Left kidney (tissue), 2 donors: ENCODE measurements around the gene PCDHB13. TPM values are rescaled to one million over a fixed set of nuclear protein-coding genes. Genes with fewer than 3 reads are reported as not detected.
"Not testable (repeated sequence)": the region's sequence is repeated elsewhere in the genome, so short reads cannot be mapped to it uniquely, and the experiment has no call there.

Experiments
- DNase-seq: peaks from one replicate; pipeline ENCODE4 v3.0.0-alpha.2; 2013
- polyA plus RNA-seq: library from polyadenylated mRNA; unstranded; fragments of 120-200 nt; gene quantifications from one replicate; pipeline ENCODE4 v1.2.1, GENCODE V29; 2013; ENCODE audit not compliant: insufficient read length

The PCDHB13 gene
- polyA plus RNA-seq, 1 donor, result 9.3 TPM

DNA sequence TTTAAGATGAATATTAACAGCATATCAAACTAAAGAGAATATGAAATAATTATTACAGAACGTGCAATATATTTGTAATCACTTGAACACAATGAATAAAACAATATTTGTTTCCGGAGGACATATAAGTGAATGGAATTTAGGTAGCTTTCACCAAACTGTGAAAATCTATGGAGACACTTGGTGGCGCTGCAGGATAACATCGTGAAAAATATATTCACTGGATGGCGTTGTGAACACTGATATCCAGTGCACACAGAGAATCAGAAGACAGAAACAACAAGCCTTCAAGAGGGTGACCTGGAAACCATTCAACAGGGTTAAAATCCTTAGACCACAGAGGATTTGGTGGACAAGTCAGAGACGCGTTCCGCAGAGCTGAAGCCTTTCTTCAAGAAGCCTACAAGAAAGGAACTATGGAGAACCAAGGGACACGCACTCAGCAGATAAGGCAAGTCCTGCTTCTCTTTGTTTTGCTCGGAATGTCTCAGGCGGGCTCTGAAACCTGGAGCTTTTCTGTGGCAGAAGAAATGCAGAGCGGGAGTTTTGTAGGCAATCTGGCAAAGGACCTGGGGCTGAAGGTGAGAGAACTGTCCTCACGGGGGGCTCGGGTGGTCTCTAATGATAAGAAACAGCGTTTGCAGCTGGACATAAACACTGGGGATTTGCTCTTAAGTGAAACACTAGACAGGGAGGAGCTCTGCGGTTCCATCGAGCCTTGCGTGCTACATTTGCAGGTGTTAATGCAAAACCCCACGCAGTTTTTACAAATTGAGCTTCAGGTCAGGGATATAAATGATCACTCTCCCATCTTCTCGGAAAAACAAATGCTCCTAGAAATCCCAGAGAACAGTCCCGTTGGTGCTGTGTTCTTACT is 14.1 kb upstream of the PCDHB13 start, which contains the start of gene PCDHB11:
Gene PCDHB11, plus strand, starts transcription at position 269 of the 877 bp plus-strand sequence. Its CDS starts 148 bp downstream, at position 417.
- DNase-seq, result no peak

DNA sequence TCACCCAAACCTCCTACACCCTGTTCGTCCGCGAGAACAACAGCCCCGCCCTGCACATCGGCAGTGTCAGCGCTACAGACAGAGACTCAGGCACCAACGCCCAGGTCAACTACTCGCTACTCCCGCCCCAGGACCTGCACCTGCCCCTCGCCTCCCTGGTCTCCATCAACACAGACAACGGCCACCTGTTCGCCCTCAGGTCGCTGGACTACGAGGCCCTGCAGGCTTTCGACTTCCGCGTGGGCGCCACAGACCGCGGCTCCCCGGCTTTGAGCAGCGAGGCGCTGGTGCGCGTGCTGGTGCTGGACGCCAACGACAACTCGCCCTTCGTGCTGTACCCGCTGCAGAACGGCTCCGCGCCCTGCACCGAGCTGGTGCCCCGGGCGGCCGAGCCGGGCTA is 12.6 kb upstream of the PCDHB13 start:
- DNase-seq, result not testable (repeated sequence)

DNA sequence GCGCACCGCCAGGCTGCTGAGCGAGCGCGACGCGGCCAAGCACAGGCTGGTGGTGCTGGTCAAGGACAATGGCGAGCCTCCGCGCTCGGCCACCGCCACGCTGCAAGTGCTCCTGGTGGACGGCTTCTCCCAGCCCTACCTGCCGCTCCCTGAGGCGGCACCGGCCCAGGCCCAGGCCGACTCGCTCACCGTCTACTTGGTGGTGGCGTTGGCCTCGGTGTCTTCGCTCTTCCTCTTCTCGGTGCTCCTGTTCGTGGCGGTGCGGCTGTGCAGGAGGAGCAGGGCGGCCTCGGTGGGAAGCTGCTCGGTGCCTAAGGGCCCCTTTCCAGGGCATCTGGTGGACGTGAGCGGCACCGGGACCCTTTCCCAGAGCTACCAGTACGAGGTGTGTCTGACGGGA is 12.1 kb upstream of the PCDHB13 start:
- not testable (repeated sequence) for DNase-seq

DNA sequence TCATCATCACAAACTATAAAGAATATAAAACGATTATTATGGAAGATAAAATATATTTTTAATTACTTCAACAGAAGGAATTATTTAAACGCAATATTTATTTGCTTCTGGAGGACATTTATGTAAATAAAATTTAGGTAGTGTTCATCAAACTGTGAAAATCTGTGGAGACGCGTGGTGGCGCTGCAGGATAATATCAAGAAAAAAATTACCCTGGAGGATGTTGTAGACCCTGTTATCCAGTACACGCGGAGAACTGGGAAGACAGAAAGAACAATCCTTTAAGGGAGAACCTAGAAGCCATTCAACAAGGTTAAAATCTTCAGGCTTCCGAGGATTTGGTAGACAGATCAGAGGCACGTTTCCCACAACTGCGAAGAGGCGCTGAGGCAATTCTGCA is 5.2 kb upstream of the PCDHB13 start, which contains the start of gene PCDHB12:
Gene PCDHB12, plus strand, starts transcription at position 242 of the 400 bp plus-strand sequence. CDS start 189 bp downstream, outside the sequence.
- no peak for DNase-seq

DNA sequence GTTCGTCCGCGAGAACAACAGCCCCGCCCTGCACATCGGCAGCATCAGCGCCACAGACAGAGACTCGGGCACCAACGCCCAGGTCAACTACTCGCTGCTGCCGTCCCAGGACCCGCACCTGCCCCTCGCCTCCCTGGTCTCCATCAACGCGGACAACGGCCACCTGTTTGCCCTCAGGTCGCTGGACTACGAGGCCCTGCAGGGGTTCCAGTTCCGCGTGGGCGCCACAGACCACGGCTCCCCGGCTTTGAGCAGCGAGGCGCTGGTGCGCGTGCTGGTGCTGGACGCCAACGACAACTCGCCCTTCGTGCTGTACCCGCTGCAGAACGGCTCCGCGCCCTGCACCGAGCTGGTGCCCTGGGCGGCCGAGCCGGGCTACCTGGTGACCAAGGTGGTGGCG is 3.4 kb upstream of the PCDHB13 start:
- DNase-seq, result not testable (repeated sequence)

DNA sequence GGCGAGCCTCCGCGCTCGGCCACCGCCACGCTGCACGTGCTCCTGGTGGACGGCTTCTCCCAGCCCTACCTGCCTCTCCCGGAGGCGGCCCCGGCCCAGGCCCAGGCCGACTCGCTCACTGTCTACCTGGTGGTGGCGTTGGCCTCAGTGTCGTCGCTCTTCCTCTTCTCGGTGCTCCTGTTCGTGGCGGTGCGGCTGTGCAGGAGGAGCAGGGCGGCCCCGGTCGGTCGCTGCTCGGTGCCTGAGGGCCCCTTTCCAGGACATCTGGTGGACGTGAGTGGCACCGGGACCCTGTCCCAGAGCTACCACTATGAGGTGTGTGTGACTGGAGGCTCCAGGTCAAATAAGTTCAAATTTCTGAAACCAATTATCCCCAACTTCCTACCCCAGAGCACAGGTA is 2.9 kb upstream of the PCDHB13 start:
- not testable (repeated sequence) for DNase-seq

DNA sequence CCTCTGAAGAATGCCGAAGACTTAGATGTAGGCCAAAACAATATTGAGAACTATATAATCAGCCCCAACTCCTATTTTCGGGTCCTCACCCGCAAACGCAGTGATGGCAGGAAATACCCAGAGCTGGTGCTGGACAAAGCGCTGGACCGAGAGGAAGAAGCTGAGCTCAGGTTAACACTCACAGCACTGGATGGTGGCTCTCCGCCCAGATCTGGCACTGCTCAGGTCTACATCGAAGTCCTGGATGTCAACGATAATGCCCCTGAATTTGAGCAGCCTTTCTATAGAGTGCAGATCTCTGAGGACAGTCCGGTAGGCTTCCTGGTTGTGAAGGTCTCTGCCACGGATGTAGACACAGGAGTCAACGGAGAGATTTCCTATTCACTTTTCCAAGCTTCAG is 864 bp downstream of the PCDHB13 start:
- not testable (repeated sequence) for DNase-seq

DNA sequence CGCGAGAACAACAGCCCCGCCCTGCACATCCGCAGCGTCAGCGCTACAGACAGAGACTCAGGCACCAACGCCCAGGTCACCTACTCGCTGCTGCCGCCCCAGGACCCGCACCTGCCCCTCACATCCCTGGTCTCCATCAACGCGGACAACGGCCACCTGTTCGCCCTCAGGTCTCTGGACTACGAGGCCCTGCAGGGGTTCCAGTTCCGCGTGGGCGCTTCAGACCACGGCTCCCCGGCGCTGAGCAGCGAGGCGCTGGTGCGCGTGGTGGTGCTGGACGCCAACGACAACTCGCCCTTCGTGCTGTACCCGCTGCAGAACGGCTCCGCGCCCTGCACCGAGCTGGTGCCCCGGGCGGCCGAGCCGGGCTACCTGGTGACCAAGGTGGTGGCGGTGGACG is 1.8 kb downstream of the PCDHB13 start:
- DNase-seq, result not testable (repeated sequence)

DNA sequence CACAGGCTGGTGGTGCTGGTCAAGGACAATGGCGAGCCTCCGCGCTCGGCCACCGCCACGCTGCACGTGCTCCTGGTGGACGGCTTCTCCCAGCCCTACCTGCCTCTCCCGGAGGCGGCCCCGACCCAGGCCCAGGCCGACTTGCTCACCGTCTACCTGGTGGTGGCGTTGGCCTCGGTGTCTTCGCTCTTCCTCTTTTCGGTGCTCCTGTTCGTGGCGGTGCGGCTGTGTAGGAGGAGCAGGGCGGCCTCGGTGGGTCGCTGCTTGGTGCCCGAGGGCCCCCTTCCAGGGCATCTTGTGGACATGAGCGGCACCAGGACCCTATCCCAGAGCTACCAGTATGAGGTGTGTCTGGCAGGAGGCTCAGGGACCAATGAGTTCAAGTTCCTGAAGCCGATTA is 2.3 kb downstream of the PCDHB13 start:
- DNase-seq, result not testable (repeated sequence)

DNA sequence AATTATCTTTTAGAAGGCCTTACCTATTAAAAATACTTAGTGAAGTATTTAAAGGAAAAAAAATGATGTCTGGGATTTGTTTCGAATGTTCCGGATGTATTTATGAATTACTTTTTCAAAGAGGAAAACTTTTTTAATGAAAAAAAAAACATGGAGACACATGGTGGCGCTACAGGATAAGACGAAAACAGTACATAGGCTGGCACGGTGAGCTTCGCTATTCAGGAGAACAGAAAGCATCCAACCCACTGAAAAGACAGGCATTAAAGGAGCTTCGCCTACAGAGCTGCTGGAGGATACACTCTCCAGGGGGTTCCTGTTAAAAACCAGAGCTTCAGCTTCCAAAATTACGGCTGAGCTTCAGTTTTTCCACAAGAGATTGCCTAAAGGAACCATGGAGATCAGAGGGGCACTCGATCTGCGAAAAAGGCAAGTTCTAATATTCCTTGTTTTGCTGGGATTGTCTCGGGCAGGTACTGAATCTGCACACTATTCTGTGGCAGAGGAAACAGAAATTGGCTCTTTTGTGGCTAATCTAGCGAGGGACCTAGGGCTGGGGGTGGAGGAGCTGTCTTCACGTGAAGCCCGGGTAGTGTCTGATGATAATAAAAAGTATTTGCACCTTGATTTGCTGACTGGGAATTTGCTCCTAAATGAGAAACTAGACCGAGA is 9.5 kb downstream of the PCDHB13 start, which contains the start of gene PCDHB14:
Gene PCDHB14, plus strand, starts transcription at position 232 of the 672 bp plus-strand sequence. Its CDS starts 163 bp downstream, at position 395.
- DNase-seq, result peak; percentile 15

DNA sequence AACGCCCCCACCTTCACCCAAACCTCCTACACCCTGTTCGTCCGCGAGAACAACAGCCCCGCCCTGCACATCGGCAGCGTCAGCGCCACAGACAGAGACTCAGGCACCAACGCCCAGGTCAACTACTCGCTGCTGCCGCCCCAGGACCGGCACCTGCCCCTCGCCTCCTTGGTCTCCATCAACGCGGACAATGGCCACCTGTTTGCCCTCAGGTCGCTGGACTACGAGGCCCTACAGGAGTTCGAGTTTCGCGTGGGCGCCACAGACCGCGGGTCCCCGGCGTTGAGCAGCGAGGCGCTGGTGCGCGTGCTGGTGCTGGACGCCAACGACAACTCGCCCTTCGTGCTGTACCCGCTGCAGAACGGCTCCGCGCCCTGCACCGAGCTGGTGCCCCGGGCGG is 11.1 kb downstream of the PCDHB13 start:
- DNase-seq, result not testable (repeated sequence)

DNA sequence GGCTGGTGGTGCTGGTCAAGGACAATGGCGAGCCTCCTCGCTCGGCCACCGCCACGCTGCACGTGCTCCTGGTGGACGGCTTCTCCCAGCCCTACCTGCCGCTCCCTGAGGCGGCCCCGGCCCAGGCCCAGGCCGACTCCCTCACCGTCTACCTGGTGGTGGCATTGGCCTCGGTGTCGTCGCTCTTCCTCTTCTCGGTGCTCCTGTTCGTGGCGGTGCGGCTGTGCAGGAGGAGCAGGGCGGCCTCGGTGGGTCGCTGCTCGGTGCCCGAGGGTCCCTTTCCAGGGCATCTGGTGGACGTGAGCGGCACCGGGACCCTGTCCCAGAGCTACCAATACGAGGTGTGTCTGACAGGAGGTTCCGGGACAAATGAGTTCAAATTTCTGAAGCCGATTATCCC is 11.7 kb downstream of the PCDHB13 start:
- DNase-seq, result not testable (repeated sequence)

DNA sequence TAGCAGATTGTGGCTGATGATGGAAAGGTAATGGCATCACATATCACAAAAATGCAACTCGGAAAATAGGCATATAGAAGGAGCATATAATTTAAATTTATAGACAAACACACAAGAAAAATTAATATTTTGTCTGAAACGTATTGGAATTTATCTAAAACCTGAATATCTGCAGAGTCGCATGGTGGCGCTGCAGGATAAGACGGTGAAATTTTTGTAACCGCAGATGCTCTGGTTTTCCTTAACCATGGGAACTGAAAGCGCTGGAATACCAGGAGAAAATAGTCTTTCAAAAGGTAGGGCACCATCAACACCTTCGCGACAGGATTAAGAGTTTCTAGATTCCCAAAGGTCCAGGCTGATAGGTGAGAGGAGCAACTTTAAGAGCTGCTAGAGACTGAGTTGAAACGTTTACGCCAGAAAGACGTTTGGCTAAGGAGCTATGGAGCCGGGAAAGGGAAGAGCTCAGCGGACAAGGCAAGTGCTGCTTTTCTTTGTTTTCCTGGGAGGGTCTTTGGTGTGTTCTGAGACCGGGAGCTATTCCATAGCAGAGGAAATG is 20.5 kb downstream of the PCDHB13 start:
- DNase-seq, result no peak

DNA sequence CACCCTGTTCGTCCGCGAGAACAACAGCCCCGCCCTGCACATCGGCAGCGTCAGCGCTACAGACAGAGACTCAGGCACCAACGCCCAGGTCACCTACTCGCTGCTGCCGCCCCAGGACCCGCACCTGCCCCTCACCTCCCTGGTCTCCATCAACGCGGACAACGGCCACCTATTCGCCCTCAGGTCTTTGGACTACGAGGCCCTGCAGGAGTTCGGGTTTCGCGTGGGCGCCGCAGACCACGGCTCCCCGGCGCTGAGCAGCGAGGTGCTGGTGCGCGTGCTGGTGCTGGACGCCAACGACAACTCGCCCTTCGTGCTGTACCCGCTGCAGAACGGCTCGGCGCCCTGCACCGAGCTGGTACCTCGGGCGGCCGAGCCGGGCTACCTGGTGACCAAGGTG is 22.2 kb downstream of the PCDHB13 start:
- DNase-seq, result not testable (repeated sequence)

DNA sequence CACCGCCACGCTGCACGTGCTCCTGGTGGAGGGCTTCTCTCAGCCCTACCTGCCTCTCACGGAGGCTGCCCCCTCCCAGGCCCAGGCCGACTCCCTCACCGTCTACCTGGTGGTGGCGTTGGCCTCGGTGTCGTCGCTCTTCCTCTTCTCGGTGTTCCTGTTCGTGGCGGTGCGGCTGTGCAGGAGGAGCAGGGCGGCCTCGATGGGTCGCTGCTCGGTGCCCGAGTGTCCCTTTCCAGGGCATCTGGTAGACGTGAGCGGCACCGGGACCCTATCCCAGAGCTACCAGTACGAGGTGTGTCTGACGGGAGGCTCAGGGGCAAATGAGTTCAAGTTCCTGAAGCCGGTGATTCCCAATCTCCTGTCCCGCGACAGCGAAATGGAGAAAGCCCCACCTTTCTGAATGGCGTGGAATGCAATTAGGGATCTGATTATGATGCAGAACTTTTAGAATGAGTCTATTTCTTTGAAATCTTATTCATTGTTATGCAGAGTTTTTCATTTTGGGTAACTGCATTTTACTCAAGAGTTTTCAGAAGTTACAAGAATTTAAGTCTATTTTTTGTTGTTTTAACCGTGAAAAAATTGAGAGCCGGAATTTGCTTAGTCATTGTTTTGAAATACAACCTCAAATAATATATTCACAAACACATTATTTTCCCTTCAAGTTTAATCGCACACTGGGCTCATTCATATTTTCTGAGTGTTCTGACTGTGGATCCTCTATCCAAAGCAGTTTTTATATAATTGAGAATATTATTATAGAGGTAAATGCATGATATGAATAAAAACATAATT is 23.0 kb downstream of the PCDHB13 start:
- no peak for DNase-seq

DNA sequence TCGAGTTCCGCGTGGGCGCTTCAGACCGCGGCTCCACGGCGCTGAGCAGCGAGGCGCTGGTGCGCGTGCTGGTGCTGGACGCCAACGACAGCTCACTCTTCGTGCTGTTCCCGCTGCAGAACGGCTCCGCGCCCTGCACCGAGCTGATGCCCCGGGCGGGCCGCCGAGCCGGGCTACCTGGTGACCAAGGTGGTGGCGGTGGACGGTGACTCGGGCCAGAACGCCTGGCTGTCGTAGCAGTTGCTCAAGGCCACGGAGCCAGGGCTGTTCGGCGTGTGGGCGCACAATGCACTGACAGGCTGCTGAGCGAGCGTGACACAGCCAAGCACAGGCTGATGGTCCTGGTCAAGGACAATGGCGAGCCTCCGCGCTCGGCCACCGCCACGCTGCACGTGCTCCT is 27.8 kb downstream of the PCDHB13 start:
- no peak for DNase-seq

DNA sequence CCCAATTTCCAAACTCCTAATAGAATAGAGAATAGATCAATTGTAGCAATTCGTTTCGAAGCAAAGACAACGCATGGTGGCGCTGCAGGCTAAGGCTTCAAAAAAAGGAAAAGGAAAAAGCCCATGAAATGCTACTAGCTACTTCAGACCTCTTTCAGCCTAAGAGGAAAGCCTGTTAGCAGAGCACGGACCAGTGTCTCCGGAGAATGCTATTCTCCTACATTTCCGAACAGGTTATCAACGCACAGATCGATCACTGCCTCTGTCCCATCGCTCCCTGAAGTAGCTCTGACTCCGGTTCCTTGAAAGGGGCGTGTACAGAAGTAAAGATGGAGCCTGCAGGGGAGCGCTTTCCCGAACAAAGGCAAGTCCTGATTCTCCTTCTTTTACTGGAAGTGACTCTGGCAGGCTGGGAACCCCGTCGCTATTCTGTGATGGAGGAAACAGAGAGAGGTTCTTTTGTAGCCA is 31.6 kb downstream of the PCDHB13 start, which contains the start of gene PCDHB15:
Gene PCDHB15, plus strand, starts transcription at position 146 of the 468 bp plus-strand sequence. Its CDS starts 184 bp downstream, at position 330.
- peak; percentile 38 for DNase-seq

DNA sequence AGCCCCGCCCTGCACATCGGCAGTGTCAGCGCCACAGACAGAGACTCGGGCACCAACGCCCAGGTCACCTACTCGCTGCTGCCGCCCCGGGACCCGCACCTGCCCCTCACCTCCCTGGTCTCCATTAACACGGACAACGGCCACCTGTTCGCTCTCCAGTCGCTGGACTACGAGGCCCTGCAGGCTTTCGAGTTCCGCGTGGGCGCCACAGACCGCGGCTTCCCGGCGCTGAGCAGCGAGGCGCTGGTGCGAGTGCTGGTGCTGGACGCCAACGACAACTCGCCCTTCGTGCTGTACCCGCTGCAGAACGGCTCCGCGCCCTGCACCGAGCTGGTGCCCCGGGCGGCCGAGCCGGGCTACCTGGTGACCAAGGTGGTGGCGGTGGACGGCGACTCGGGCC is 33.3 kb downstream of the PCDHB13 start:
- DNase-seq, result not testable (repeated sequence)

DNA sequence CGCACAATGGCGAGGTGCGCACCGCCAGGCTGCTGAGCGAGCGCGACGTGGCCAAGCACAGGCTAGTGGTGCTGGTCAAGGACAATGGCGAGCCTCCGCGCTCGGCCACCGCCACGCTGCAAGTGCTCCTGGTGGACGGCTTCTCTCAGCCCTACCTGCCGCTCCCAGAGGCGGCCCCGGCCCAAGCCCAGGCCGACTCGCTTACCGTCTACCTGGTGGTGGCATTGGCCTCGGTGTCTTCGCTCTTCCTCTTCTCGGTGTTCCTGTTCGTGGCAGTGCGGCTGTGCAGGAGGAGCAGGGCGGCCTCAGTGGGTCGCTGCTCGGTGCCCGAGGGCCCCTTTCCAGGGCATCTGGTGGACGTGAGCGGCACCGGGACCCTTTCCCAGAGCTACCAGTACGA is 33.7 kb downstream of the PCDHB13 start:
- not testable (repeated sequence) for DNase-seq

DNA sequence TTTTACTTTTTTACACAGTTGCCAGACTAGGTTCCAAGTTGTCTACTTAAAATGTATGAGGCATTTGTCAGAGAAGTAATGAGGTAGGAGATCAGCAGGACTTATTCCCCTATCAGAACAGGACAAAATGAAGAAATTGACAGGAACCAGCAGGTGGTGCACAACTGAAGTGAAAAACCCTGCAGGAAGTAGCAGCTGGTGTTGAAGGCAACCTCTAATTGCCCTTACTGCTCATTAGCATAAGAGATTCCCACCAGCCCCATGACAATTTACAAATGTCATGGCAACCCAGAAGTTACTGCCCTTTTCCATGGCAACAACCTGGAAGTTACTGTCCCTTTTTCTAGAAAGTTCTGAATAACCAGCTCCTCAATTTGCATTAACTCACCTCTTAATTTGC is 36.9 kb downstream of the PCDHB13 start:
- DNase-seq, result no peak

DNA sequence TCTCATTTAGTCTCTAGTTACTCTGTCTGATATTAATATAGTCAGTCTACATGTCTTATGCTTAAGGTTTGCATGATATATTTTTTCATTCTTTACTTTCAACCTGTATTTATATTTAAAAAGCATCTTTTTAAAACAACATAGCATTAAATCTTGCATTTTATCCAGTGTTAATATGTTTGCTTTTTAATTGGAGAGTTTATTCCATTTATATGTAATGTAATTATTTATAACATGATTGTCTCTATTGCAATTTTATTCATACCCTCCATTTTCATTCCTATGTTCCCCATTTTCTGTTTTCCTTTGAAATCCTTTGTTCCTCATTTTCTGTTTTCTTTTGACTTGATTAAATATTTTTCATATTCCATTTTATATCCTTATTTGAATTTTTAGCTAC is 44.7 kb downstream of the PCDHB13 start:
- DNase-seq, result no peak
